HepG2 (cell line): ENCODE measurements around the gene TFF2. TPM values are rescaled to one million over a fixed set of nuclear protein-coding genes. Genes with fewer than 3 reads are reported as not detected.

ENCODE experiments used
- AFF4 ChIP-seq: sonication (generic); formaldehyde crosslinking; IDR thresholded peaks from 2 replicates; pipeline ENCODE4 v1.4.0; 2020; ENCODE audit warnings: missing genetic modification reagents
- AGO2 ChIP-seq: fragments of 200-400 bp; formaldehyde crosslinking; optimal IDR thresholded peaks from 2 replicates; pipeline ENCODE3; 2017; ENCODE audit warnings: mild to moderate bottlenecking, low read depth, low read length, moderate library complexity
- BRCA1 ChIP-seq: sonication (generic); formaldehyde crosslinking; IDR thresholded peaks from 2 replicates; pipeline ENCODE4 v1.4.0; 2020; ENCODE audit warnings: missing genetic modification reagents
- CAMTA2 ChIP-seq: sonication (generic); formaldehyde crosslinking; IDR thresholded peaks from 2 replicates; pipeline ENCODE4 v1.4.0; 2020; ENCODE audit warnings: mild to moderate bottlenecking, missing genetic modification reagents, borderline replicate concordance
- EHMT2 ChIP-seq: fragments of 200-600 bp; sonication (generic); IDR thresholded peaks from 2 replicates; pipeline ENCODE4 v1.7.0; 2017; ENCODE audit warnings: antibody characterized with exemption, low read depth, low read length, borderline replicate concordance
- FOXA3 ChIP-seq: IDR thresholded peaks from 2 replicates; pipeline ENCODE4 v1.6.1; 2016; ENCODE audit warnings: missing genetic modification reagents, missing compliant biosample characterization
- JDP2 ChIP-seq: sonication (generic); formaldehyde crosslinking; IDR thresholded peaks from 2 replicates; pipeline ENCODE4 v1.8.1; 2022; ENCODE audit warnings: missing genetic modification reagents, borderline replicate concordance
- MIER3 ChIP-seq: IDR thresholded peaks from 2 replicates; pipeline ENCODE4 v1.6.1; 2016; ENCODE audit warnings: missing compliant biosample characterization, borderline replicate concordance
- POLR2G ChIP-seq: fragments of 200-400 bp; formaldehyde crosslinking; IDR thresholded peaks from 2 replicates; pipeline ENCODE4 v1.6.1; 2018; ENCODE audit warnings: mild to moderate bottlenecking, low read depth, low read length, moderate library complexity
- TSC22D2 ChIP-seq: sonication (generic); formaldehyde crosslinking; IDR thresholded peaks from 2 replicates; pipeline ENCODE4 v1.5.1; 2020; ENCODE audit warnings: missing genetic modification reagents, mild to moderate bottlenecking, borderline replicate concordance
- ZBTB42 ChIP-seq: sonication (generic); formaldehyde crosslinking; IDR thresholded peaks from 2 replicates; pipeline ENCODE4 v1.5.0; 2020; ENCODE audit warnings: mild to moderate bottlenecking, missing genetic modification reagents
- ZFY ChIP-seq: sonication (generic); formaldehyde crosslinking; IDR thresholded peaks from 2 replicates; pipeline ENCODE4 v1.4.0; 2020; ENCODE audit warnings: missing genetic modification reagents
- ZNF331 ChIP-seq: sonication (generic); formaldehyde crosslinking; IDR thresholded peaks from 2 replicates; pipeline ENCODE4 v1.4.0; 2020; ENCODE audit warnings: missing genetic modification reagents
- ZNF607 ChIP-seq: sonication (generic); formaldehyde crosslinking; IDR thresholded peaks from 2 replicates; pipeline ENCODE4 v1.5.1; 2020; ENCODE audit warnings: missing genetic modification reagents, mild to moderate bottlenecking, borderline replicate concordance
- ZNF720 ChIP-seq: sonication (generic); formaldehyde crosslinking; IDR thresholded peaks from 2 replicates; pipeline ENCODE4 v1.4.0; 2020; ENCODE audit warnings: missing genetic modification reagents
- ZSCAN22 ChIP-seq: sonication (generic); formaldehyde crosslinking; IDR thresholded peaks from 2 replicates; pipeline ENCODE4 v1.4.0; 2020; ENCODE audit warnings: mild to moderate bottlenecking, missing genetic modification reagents
- ZSCAN31 ChIP-seq: sonication (generic); formaldehyde crosslinking; IDR thresholded peaks from 2 replicates; pipeline ENCODE4 v1.5.0; 2020; ENCODE audit warnings: low read depth, mild to moderate bottlenecking, missing genetic modification reagents
- polyA plus RNA-seq, 8 experiments: library from polyadenylated mRNA; depleted of rRNA in 3 of 8; stranded (reverse) in 7 of 8; unstranded in 1 of 8; fragments of >200 nt; fragmentation: Illumina TruSeq in 4 of 8; extraction: Trizol in 4 of 8; gene quantifications; 2 replicates each; pipeline versions ENCODE4 v1.2.1 to v1.2.3, GENCODE V29; 2011 to 2016; ENCODE audit warnings: low read depth in 4 of 8, missing spikeins in 1 of 8, mixed read lengths in 1 of 8; ENCODE audit not compliant: insufficient read depth in 1 of 8
- total RNA-seq, 5 experiments: library from RNA; depleted of rRNA; stranded (reverse); fragments of >200 nt; fragmentation: Illumina TruSeq; extraction: Trizol; gene quantifications; 2 replicates each; pipeline ENCODE4 v1.2.3, GENCODE V29; 2016; ENCODE audit warnings: low read depth in 1 of 5
- TF ChIP-seq, protein P1 (sequence below): sonication (generic); formaldehyde crosslinking; IDR thresholded peaks from 2 replicates; pipeline ENCODE4 v1.5.0; 2020; ENCODE audit warnings: mild to moderate bottlenecking, missing genetic modification reagents
- TF ChIP-seq, protein P2 (sequence below): sonication (generic); formaldehyde crosslinking; IDR thresholded peaks from 2 replicates; pipeline ENCODE4 v1.4.0; 2020; ENCODE audit warnings: missing genetic modification reagents, borderline replicate concordance

Gene TFF2
- total and polyA plus RNA-seq, 2 of the 13 experiments (the other 11 are each of a cell fraction or from before 2014, with no cell fraction given) = 1.5 TPM; not detected in 1

DNA sequence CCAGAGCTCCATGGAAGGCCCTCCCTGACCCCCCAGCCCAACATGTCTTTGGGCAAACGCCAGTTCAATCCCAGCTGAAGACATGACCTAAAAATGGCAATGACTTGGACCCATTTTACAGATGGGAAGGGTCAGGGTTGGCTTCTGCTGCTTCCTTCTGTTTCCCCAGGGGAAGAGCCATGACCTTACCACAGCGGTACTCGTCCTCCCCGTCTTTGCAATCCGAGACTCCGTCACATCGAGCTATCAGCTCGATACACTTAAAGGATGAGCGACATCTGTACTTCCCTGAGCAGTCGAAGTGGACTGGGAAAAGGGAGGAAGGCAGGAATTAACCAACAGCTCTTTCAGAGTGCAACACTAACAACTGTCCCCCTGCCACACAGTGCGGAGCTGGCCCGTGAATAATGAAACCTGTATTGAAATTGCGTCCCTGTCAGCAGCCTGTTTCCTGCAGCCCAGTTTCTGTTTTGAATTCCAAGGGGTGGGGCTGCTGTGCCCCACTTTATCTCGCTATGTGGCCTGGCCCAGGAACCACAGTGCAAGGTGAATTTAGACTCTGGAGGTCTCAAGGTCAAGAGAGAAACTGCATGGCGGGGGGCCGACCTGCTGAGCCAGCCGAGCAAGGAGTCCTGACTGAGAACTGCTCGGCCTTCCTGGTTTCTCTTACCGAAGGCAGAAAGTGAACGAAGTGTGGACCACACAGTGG, 38.1 kb upstream of the TFF2 start (continued):
- TF ChIP-seq TSC22D2 = no peak
- TF ChIP-seq AFF4 (CRISPR knock-in tag) = no peak
- TF ChIP-seq CAMTA2 (CRISPR knock-in tag) = no peak
- no peak for TF ChIP-seq JDP2 (CRISPR knock-in tag)
- no peak for TF ChIP-seq EHMT2
- TF ChIP-seq FOXA3 (CRISPR knock-in tag) = no peak
- TF ChIP-seq, protein P1, sequence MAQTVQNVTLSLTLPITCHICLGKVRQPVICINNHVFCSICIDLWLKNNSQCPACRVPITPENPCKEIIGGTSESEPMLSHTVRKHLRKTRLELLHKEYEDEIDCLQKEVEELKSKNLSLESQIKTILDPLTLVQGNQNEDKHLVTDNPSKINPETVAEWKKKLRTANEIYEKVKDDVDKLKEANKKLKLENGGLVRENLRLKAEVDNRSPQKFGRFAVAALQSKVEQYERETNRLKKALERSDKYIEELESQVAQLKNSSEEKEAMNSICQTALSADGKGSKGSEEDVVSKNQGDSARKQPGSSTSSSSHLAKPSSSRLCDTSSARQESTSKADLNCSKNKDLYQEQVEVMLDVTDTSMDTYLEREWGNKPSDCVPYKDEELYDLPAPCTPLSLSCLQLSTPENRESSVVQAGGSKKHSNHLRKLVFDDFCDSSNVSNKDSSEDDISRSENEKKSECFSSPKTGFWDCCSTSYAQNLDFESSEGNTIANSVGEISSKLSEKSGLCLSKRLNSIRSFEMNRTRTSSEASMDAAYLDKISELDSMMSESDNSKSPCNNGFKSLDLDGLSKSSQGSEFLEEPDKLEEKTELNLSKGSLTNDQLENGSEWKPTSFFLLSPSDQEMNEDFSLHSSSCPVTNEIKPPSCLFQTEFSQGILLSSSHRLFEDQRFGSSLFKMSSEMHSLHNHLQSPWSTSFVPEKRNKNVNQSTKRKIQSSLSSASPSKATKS (CRISPR knock-in tag) = no peak
- TF ChIP-seq ZNF607 (CRISPR knock-in tag) = peak; percentile 42; the same call in 1 of the 2 replicates
- TF ChIP-seq BRCA1 (CRISPR knock-in tag) = no peak
- TF ChIP-seq, protein P2, sequence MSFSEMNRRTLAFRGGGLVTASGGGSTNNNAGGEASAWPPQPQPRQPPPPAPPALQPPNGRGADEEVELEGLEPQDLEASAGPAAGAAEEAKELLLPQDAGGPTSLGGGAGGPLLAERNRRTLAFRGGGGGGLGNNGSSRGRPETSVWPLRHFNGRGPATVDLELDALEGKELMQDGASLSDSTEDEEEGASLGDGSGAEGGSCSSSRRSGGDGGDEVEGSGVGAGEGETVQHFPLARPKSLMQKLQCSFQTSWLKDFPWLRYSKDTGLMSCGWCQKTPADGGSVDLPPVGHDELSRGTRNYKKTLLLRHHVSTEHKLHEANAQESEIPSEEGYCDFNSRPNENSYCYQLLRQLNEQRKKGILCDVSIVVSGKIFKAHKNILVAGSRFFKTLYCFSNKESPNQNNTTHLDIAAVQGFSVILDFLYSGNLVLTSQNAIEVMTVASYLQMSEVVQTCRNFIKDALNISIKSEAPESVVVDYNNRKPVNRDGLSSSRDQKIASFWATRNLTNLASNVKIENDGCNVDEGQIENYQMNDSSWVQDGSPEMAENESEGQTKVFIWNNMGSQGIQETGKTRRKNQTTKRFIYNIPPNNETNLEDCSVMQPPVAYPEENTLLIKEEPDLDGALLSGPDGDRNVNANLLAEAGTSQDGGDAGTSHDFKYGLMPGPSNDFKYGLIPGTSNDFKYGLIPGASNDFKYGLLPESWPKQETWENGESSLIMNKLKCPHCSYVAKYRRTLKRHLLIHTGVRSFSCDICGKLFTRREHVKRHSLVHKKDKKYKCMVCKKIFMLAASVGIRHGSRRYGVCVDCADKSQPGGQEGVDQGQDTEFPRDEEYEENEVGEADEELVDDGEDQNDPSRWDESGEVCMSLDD = no peak
- no peak for TF ChIP-seq ZNF720 (CRISPR knock-in tag)
- no peak for TF ChIP-seq ZBTB42 (CRISPR knock-in tag)
- TF ChIP-seq ZSCAN22 = no peak
- TF ChIP-seq ZSCAN31 (CRISPR knock-in tag) = no peak
- TF ChIP-seq ZFY (CRISPR knock-in tag) = peak; percentile 35; the same call in 1 of the 2 replicates
- peak; percentile 68 for TF ChIP-seq POLR2G
- TF ChIP-seq AGO2 = no peak
- TF ChIP-seq MIER3 (CRISPR knock-in tag) = no peak
- no peak; the same call in 1 of the 2 replicates for TF ChIP-seq ZNF331
